Fibroblast of villous mesenchyme (primary cell): ENCODE data around the gene TAF11L12. TPM values are rescaled to one million over a fixed set of nuclear protein-coding genes. Genes with fewer than 3 reads are reported as not detected.
"Not testable (repeated sequence)": the region's sequence is repeated elsewhere in the genome, so short reads cannot be mapped to it uniquely, and the experiment has no call there.

Source experiments
- DNase-seq: peaks from one replicate; pipeline ENCODE4 v3.0.0-alpha.2; 2010; ENCODE audit warnings: low read depth
- H3K4me3 ChIP-seq: 2 replicates; pipeline ENCODE4 v1.5.1; 2011; ENCODE audit warnings: low read depth, mild to moderate bottlenecking, low read length
- total RNA-seq: library from RNA; depleted of rRNA; stranded (reverse); fragments of >200 nt; gene quantifications from 2 replicates; pipeline ENCODE4 v1.2.3, GENCODE V29; 2012
- TF ChIP-seq, protein P1 (sequence below): IDR thresholded peaks from 2 replicates; pipeline ENCODE4 v1.5.1; 2012; ENCODE audit warnings: low read depth, mild to moderate bottlenecking, low read length; ENCODE audit not compliant: insufficient read depth

TAF11L12 gene
- total RNA-seq: not detected in 2 replicates

DNA sequence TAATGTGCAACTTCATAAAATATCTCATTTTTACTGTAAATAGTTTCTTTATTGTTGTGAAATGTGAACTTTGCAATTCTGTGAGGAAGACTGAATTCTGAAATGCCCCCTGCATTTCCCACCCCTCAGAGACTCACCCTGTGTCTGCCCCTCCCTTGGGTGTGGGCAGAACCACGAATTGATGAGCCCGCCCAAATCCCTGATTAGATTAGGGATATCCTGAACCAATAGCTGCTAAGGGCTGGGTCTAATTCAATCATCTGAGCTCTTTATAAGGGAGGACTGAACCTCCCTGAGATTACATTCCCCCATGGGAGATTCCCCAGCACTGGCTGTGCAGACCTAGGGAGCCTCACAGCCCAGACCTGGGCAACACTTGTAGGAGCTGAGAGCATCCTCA is at the start of gene TAF11L12:
Gene TAF11L12, plus strand, starts transcription at position 301 of the 400 bp plus-strand sequence.
- not testable (repeated sequence) for H3K4me3 ChIP-seq, DNase-seq

DNA sequence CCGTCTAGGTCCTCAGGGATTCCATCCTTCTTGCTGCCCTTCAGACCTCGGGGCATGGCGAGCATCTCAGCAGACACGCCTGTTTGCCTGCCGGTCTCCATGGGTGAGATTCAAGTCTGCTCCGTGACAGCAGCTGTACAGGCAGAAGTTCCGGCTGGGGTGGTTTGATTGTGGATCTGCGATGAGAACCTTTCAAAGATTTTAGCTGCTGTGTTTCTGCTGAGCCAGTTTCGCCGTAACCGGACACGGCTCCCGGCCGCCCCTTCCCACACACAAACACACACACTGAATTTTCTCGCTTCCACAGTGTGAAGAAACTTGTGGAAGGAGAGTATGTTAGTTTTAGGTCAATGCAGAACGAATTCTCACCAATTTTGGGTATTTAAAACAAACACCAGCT is 24.5 kb upstream of the TAF11L12 start, which contains the start of gene TAF11L7:
Gene TAF11L7, minus strand, starts transcription at position 101 of the 400 bp plus-strand sequence.
- not testable (repeated sequence) for DNase-seq, H3K4me3 ChIP-seq

DNA sequence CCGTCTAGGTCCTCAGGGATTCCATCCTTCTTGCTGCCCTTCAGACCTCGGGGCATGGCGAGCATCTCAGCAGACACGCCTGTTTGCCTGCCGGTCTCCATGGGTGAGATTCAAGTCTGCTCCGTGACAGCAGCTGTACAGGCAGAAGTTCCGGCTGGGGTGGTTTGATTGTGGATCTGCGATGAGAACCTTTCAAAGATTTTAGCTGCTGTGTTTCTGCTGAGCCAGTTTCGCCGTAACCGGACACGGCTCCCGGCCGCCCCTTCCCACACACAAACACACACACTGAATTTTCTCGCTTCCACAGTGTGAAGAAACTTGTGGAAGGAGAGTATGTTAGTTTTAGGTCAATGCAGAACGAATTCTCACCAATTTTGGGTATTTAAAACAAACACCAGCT is 19.3 kb upstream of the TAF11L12 start, which contains the start of gene TAF11L8:
Gene TAF11L8, minus strand, starts transcription at position 101 of the 400 bp plus-strand sequence.
- H3K4me3 ChIP-seq, DNase-seq: not testable (repeated sequence)

DNA sequence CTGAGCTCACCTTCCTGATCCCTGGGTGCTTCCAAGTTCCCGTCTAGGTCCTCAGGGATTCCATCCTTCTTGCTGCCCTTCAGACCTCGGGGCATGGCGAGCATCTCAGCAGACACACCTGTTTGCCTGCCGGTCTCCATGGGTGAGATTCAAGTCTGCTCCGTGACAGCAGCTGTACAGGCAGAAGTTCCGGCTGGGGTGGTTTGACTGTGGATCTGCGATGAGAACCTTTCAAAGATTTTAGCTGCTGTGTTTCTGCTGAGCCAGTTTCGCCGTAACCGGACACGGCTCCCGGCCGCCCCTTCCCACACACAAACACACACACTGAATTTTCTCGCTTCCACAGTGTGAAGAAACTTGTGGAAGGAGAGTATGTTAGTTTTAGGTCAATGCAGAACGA is 15.9 kb upstream of the TAF11L12 start, which contains the start of gene TAF11L9:
Gene TAF11L9, minus strand, starts transcription at position 140 of the 400 bp plus-strand sequence.
- DNase-seq, H3K4me3 ChIP-seq: not testable (repeated sequence)

DNA sequence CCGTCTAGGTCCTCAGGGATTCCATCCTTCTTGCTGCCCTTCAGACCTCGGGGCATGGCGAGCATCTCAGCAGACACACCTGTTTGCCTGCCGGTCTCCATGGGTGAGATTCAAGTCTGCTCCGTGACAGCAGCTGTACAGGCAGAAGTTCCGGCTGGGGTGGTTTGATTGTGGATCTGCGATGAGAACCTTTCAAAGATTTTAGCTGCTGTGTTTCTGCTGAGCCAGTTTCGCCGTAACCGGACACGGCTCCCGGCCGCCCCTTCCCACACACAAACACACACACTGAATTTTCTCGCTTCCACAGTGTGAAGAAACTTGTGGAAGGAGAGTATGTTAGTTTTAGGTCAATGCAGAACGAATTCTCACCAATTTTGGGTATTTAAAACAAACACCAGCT is 12.5 kb upstream of the TAF11L12 start, which contains the start of gene TAF11L10:
Gene TAF11L10, minus strand, starts transcription at position 101 of the 400 bp plus-strand sequence.
- not testable (repeated sequence) for DNase-seq, H3K4me3 ChIP-seq

DNA sequence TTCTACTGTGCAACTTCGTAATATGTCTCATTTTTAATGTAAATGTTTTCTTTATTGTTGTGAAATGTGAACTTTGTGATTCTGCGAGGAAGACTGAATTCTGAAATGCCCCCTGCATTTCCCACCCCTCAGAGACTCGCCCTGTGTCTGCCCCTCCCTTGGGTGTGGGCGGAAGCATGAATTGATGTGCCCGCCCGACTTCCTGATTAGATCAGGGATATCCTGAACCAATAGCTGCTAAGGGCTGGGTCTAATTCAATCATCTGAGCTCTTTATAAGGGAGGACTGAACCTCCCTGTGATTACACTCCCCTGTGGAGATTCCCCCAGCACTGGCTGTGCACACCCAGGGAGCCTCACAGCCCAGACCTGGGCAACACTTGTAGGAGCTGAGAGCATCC is 6.3 kb upstream of the TAF11L12 start, which contains the start of gene TAF11L11:
Gene TAF11L11, plus strand, starts transcription at position 304 of the 400 bp plus-strand sequence.
- H3K4me3 ChIP-seq: not testable (repeated sequence)

DNA sequence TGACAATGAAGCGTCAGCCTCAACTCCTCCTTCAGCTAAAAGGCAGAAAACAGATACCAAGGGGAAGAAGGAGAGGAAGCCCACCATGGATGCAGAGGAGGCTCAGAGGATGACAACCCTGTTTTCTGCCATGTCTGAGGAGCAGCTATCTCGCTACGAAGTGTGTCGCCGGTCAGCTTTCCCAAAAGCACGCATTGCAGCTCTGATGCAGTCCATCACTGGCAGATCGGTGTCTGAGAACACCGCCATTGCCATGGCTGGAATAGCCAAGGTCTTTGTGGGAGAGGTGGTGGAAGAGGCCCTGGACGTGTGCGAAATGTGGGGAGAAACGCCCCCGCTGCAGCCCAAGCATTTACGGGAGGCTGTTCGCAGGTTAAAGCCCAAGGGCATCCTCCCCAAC is 5.2 kb upstream of the TAF11L12 start:
- no peak overlapping the region for H3K4me3 ChIP-seq
- no peak for DNase-seq
- TF ChIP-seq, protein P1, sequence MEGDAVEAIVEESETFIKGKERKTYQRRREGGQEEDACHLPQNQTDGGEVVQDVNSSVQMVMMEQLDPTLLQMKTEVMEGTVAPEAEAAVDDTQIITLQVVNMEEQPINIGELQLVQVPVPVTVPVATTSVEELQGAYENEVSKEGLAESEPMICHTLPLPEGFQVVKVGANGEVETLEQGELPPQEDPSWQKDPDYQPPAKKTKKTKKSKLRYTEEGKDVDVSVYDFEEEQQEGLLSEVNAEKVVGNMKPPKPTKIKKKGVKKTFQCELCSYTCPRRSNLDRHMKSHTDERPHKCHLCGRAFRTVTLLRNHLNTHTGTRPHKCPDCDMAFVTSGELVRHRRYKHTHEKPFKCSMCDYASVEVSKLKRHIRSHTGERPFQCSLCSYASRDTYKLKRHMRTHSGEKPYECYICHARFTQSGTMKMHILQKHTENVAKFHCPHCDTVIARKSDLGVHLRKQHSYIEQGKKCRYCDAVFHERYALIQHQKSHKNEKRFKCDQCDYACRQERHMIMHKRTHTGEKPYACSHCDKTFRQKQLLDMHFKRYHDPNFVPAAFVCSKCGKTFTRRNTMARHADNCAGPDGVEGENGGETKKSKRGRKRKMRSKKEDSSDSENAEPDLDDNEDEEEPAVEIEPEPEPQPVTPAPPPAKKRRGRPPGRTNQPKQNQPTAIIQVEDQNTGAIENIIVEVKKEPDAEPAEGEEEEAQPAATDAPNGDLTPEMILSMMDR: no peak

More for the DNA sequence above, 6.3 kb upstream of the TAF11L12 start, which contains the start of gene TAF11L11:
- DNase-seq: not testable (repeated sequence)

DNA sequence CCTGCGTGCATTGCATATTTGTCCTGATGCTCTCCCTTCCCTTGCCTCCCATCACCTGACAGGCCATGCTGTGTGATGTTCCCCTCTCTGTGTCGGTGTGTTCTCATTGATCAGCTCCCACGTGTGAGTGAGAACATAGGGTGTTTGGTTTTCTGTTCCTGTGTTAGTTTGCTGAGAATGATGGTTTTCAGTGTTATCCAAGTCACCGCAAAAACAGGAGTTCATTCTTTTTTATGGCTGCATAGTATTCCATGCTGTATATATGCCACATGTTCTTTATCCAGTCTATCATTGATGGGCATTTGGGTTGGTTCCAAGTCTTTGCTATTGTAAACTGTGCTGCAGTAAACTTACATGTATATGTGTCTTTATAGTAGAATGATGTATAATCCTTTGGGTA is 2.7 kb upstream of the TAF11L12 start:
- H3K4me3 ChIP-seq, DNase-seq: not testable (repeated sequence)

DNA sequence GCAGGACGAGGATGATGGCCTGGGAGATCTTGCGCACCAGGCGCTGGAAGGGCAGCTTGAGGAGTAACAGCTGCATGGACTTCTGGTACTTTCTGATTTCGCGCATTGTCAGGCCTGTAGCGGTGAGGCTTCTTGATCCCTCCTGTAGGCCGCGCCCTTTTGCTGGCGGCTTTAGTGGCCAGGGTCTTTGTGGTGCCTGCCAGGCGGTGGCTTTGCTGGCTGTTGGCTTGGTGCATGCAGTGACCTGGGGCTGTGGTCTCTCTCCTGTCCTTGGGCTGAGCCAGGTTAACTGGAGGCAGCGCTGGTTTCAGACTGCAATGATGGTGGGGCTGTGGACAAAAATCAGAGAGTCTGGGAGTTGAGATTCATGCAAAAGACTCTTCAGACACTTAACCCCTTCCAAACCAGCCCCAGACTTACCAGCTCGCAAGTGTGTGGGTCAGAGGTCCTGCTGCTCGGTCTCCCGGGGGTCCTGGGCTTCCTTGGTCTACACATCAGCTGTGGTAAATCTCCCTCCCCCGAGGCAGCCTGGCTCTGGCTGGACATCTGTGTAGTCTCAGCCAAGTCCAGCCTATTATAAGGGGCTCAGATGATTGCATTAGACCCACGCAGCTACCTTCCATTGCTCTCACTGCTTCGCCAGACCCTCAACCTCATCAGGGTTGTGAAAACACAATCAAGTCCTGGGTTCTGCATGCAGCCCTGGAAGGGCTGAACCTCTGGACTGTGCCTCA is 4.8 kb downstream of the TAF11L12 start:
- TF ChIP-seq, protein P1: no peak
- no peak overlapping the region for H3K4me3 ChIP-seq
- DNase-seq: no peak

DNA sequence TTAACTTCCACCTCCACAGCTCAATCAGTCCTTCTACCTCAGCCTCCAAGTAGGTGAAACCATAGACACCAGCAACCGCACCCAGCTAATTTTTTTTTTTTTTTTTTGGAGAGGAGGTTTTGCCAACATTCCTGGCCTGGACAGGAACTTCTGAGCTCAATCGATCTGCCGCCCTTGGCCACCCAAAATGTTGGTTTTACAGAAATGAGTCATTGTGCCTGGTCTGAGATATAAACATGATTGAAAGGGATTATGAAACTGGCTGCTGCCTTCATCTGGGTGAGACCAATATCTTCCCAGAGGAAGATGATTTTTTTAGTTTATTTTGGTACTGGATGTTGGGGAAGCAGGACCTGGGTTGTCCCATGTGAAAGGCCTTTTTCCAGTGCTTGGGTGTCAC is 9.2 kb downstream of the TAF11L12 start:
- DNase-seq: no peak
- TF ChIP-seq, protein P1: no peak
- H3K4me3 ChIP-seq: no peak overlapping the region
